WTC11 (cell line): ENCODE results near the gene NOL9.

Experiments
- ESRRA ChIP-seq: sonication (generic); formaldehyde crosslinking; IDR thresholded peaks from 2 replicates; pipeline ENCODE4 v1.8.1; 2022; ENCODE audit warnings: mild to moderate bottlenecking, missing genetic modification reagents, borderline replicate concordance
- SP1 ChIP-seq: sonication (generic); formaldehyde crosslinking; conservative IDR thresholded peaks from 2 replicates; pipeline ENCODE4 v1.8.1; 2022; ENCODE audit warnings: missing genetic modification reagents
- ZBTB21 ChIP-seq: sonication (generic); formaldehyde crosslinking; IDR thresholded peaks from 2 replicates; pipeline ENCODE4 v1.8.1; 2023; ENCODE audit warnings: mild to moderate bottlenecking, missing genetic modification reagents, borderline replicate concordance
- ZNF138 ChIP-seq: sonication (generic); formaldehyde crosslinking; conservative IDR thresholded peaks from 2 replicates; pipeline ENCODE4 v1.8.1; 2022; ENCODE audit warnings: mild to moderate bottlenecking, moderate library complexity, missing genetic modification reagents
- TF ChIP-seq, protein P1 (sequence below): sonication (generic); formaldehyde crosslinking; IDR thresholded peaks from 2 replicates; pipeline ENCODE4 v1.8.1; 2022; ENCODE audit warnings: low read depth, missing genetic modification reagents, borderline replicate concordance
- TF ChIP-seq, protein P2 (sequence below): fragments of 200-600 bp; IDR thresholded peaks from 2 replicates; pipeline ENCODE4 v1.8.0; 2022; ENCODE audit warnings: antibody characterized with exemption

DNA sequence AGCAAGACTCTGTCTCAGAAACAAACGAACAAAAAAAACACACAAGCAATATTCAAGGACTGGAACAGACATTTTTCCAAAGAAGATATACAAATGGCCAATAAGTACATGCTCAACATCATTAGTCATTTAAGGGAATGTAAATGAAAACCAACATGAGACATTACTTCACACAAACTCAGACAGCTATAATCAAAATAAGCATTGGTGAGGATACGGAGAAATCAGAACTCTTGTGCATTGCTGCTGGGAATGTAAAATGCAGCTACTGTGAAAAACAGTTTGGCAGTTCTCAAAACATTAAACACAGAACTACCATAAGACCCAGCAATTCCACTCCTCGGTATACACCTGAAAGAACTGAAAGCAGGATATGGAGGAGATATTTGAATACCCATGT, 15.4 kb downstream of the NOL9 start:
- no peak for TF ChIP-seq ZBTB21 (CRISPR knock-in tag)
- TF ChIP-seq ZNF138: no peak
- TF ChIP-seq, protein P1, sequence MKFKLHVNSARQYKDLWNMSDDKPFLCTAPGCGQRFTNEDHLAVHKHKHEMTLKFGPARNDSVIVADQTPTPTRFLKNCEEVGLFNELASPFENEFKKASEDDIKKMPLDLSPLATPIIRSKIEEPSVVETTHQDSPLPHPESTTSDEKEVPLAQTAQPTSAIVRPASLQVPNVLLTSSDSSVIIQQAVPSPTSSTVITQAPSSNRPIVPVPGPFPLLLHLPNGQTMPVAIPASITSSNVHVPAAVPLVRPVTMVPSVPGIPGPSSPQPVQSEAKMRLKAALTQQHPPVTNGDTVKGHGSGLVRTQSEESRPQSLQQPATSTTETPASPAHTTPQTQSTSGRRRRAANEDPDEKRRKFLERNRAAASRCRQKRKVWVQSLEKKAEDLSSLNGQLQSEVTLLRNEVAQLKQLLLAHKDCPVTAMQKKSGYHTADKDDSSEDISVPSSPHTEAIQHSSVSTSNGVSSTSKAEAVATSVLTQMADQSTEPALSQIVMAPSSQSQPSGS: no peak
- TF ChIP-seq ESRRA: no peak
- TF ChIP-seq, protein P2, sequence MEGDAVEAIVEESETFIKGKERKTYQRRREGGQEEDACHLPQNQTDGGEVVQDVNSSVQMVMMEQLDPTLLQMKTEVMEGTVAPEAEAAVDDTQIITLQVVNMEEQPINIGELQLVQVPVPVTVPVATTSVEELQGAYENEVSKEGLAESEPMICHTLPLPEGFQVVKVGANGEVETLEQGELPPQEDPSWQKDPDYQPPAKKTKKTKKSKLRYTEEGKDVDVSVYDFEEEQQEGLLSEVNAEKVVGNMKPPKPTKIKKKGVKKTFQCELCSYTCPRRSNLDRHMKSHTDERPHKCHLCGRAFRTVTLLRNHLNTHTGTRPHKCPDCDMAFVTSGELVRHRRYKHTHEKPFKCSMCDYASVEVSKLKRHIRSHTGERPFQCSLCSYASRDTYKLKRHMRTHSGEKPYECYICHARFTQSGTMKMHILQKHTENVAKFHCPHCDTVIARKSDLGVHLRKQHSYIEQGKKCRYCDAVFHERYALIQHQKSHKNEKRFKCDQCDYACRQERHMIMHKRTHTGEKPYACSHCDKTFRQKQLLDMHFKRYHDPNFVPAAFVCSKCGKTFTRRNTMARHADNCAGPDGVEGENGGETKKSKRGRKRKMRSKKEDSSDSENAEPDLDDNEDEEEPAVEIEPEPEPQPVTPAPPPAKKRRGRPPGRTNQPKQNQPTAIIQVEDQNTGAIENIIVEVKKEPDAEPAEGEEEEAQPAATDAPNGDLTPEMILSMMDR: no peak
- TF ChIP-seq SP1 (CRISPR knock-in tag): no peak
